DOHH2 (cell line): Measurements from ENCODE around the gene TTC28.
"Not testable (repeated sequence)": the region's sequence is repeated elsewhere in the genome, so short reads cannot be mapped to it uniquely, and the experiment has no call there.

Source experiments
- H3F3A ChIP-seq: fragments of 200-600 bp; sonication (generic), shearing (Covaris generic); 2 replicates; pipeline ENCODE4 v1.6.0; 2016; ENCODE audit warnings: antibody characterized with exemption, mild to moderate bottlenecking; ENCODE audit not compliant: control insufficient read depth, insufficient read depth
- H3K27ac ChIP-seq: fragments of 200-600 bp; sonication (generic); 2 replicates; pipeline ENCODE4 v1.5.1; 2014; ENCODE audit warnings: low read depth, mild to moderate bottlenecking, low read length, moderate library complexity
- H3K27me3 ChIP-seq: fragments of 200-600 bp; sonication (generic); 2 replicates; pipeline ENCODE4 v1.6.1; 2014; ENCODE audit warnings: mild to moderate bottlenecking, low read length, mixed read lengths; ENCODE audit not compliant: control insufficient read depth
- H3K36me3 ChIP-seq: fragments of 200-600 bp; sonication (generic); 2 replicates; pipeline ENCODE4 v1.6.1; 2014; ENCODE audit warnings: mild to moderate bottlenecking, low read length, moderate library complexity, mixed read lengths; ENCODE audit not compliant: control insufficient read depth
- H3K4me1 ChIP-seq: fragments of 200-600 bp; sonication (generic); 2 replicates; pipeline ENCODE4 v1.6.1; 2014; ENCODE audit warnings: mild to moderate bottlenecking, low read length, mixed read lengths; ENCODE audit not compliant: control insufficient read depth
- H3K4me2 ChIP-seq: fragments of 200-600 bp; sonication (generic); 2 replicates; pipeline ENCODE4 v1.6.0; 2014; ENCODE audit warnings: mild to moderate bottlenecking, low read length, moderate library complexity
- H3K4me3 ChIP-seq: fragments of 200-600 bp; sonication (generic); 2 replicates; pipeline ENCODE4 v1.5.1; 2014; ENCODE audit warnings: mild to moderate bottlenecking, low read length, mixed read lengths
- H3K79me2 ChIP-seq: fragments of 200-600 bp; sonication (generic); 2 replicates; pipeline ENCODE4 v1.6.1; 2014; ENCODE audit warnings: mild to moderate bottlenecking, low read length, mixed read lengths; ENCODE audit not compliant: control insufficient read depth
- H3K9me2 ChIP-seq: fragments of 200-600 bp; sonication (generic); replicated peaks from 2 replicates; pipeline ENCODE4 v1.6.1; 2014; ENCODE audit warnings: mild to moderate bottlenecking, low read length, mixed read lengths; ENCODE audit not compliant: control insufficient read depth
- H3K9me3 ChIP-seq: fragments of 200-600 bp; sonication (generic); 2 replicates; pipeline ENCODE4 v1.6.1; 2014; ENCODE audit warnings: antibody characterized with exemption, low read length, mixed read lengths; ENCODE audit not compliant: control insufficient read depth, insufficient read depth
- H4K20me1 ChIP-seq: fragments of 200-600 bp; sonication (generic); 2 replicates; pipeline ENCODE4 v1.6.0; 2014; ENCODE audit warnings: low read depth, mild to moderate bottlenecking, antibody characterized with exemption, low read length, moderate library complexity; ENCODE audit not compliant: control insufficient read depth, insufficient read depth
- EZH2phosphoT487 ChIP-seq: fragments of 200-600 bp; sonication (generic); IDR thresholded peaks from 2 replicates; pipeline ENCODE4 v1.6.1; 2017; ENCODE audit warnings: borderline replicate concordance, mild to moderate bottlenecking, antibody characterized with exemption, low read length, moderate library complexity, mixed read lengths
- TF ChIP-seq, protein P1 (sequence below): fragments of 200-600 bp; sonication (generic); IDR thresholded peaks from one replicate; pipeline ENCODE4 v1.5.1; 2014; ENCODE audit warnings: antibody characterized with exemption, mild to moderate bottlenecking, low read depth, low read length; ENCODE audit not compliant: poor library complexity, severe bottlenecking

TTC28 gene

DNA sequence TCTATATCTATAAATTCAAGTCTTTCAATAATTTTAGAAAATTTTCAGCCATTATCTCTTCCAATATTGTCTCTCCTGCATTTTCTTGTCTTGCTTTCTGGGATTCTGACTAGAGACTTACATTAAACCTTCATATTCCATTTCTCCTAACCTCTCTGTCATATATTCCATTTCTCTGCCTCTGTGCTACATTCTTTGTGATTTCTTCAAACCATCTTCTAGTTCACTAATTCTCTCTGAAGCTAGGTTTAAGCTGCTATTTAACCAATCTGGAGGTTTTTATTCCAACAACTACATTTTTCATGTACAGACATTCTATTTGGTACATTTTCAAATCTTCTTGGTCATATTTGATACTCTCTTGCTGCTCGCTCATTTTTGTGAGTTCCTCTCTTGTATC, 122.5 kb downstream of the TTC28 start:
- Histone ChIP-seq H3K4me2 (no peak overlapping the region), H4K20me1 (no peaks in the 10 kb centered on the region), H3K9me3 (no peaks in the 10 kb centered on the region), H3K4me3 (no peak overlapping the region), H3K79me2 (no peaks in the 10 kb centered on the region), H3K27ac (no peak overlapping the region), H3K9me2 (no peaks in the 10 kb centered on the region), H3F3A (no peaks in the 10 kb centered on the region), H3K36me3 (no peaks in the 10 kb centered on the region), H3K4me1 (no peaks in the 10 kb centered on the region), H3K27me3 (no peaks in the 10 kb centered on the region)
- TF ChIP-seq EZH2phosphoT487 = no peak
- TF ChIP-seq, protein P1, sequence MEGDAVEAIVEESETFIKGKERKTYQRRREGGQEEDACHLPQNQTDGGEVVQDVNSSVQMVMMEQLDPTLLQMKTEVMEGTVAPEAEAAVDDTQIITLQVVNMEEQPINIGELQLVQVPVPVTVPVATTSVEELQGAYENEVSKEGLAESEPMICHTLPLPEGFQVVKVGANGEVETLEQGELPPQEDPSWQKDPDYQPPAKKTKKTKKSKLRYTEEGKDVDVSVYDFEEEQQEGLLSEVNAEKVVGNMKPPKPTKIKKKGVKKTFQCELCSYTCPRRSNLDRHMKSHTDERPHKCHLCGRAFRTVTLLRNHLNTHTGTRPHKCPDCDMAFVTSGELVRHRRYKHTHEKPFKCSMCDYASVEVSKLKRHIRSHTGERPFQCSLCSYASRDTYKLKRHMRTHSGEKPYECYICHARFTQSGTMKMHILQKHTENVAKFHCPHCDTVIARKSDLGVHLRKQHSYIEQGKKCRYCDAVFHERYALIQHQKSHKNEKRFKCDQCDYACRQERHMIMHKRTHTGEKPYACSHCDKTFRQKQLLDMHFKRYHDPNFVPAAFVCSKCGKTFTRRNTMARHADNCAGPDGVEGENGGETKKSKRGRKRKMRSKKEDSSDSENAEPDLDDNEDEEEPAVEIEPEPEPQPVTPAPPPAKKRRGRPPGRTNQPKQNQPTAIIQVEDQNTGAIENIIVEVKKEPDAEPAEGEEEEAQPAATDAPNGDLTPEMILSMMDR = no peak

DNA sequence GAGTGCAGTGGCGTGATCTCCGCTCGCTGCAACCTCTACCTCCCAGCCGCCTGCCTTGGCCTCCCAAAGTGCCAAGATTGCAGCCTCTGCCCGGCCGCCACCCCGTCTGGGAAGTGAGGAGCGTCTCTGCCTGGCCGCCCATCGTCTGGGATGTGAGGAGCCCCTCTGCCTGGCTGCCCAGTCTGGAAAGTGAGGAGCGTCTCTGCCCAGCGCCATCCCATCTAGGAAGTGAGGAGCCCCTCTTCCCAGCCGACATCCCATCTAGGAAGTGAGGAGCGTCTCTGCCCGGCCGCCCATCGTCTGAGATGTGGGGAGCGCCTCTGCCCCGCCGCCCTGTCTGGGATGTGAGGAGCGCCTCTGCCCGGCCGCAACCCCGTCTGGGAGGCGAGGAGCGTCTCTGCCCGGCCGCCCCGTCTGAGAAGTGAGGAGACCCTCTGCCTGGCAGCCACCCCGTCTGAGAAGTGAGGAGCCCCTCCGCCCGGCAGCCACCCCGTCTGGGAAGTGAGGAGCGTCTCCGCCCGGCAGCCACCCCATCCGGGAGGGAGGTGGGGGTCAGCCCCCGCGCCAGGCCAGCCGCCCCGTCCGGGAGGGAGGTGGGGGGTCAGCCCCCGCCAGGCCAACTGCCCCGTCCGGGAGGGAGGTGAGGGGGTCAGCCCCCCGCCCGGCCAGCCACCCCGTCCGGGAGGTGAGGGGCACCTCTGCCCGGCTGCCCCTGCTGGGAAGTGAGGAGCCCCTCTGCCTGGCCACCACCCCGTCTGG, 126.4 kb downstream of the TTC28 start:
- not testable (repeated sequence) for H3K79me2 ChIP-seq, H3K4me1 ChIP-seq

DNA sequence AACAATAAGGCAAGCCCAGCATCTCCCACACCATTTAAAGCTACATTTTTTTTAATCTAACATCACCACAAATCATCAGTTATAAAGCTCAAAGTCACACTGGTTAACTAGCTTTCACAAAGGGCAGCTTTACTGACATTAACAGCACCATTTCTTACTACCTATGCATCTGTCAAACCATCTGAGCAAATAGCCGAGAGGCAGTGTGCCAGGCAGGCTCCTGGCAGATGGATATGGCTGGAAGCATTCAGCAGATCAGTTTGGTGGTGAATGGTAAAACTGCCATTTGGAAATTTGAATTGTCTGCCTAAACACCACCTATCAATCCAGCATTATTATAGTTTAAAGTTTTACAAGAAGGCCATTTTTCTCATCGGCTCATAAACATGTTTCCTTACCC, 131.2 kb downstream of the TTC28 start:
- no peaks in the 10 kb centered on the region for H3K9me2 ChIP-seq
- no peaks in the 10 kb centered on the region for H3F3A ChIP-seq
- TF ChIP-seq EZH2phosphoT487 = no peak
- TF ChIP-seq, protein P1 = no peak
- H3K36me3 ChIP-seq = no peaks in the 10 kb centered on the region
- no peaks in the 10 kb centered on the region for H3K79me2 ChIP-seq
- no peak overlapping the region for H3K27ac ChIP-seq
- no peak overlapping the region for H3K4me3 ChIP-seq
- peaks cover 5% of the 10 kb centered on the region for H3K27me3 ChIP-seq
- no peak overlapping the region for H3K4me2 ChIP-seq
- no peaks in the 10 kb centered on the region for H3K9me3 ChIP-seq
- H3K4me1 ChIP-seq = no peaks in the 10 kb centered on the region
- no peaks in the 10 kb centered on the region for H4K20me1 ChIP-seq

More for the DNA sequence above, 126.4 kb downstream of the TTC28 start:
- not testable (repeated sequence) for H3K27me3 ChIP-seq, H3K36me3 ChIP-seq, H3K4me3 ChIP-seq, H3K4me2 ChIP-seq, H3F3A ChIP-seq, H3K27ac ChIP-seq, H4K20me1 ChIP-seq, H3K9me2 ChIP-seq, H3K9me3 ChIP-seq

DNA sequence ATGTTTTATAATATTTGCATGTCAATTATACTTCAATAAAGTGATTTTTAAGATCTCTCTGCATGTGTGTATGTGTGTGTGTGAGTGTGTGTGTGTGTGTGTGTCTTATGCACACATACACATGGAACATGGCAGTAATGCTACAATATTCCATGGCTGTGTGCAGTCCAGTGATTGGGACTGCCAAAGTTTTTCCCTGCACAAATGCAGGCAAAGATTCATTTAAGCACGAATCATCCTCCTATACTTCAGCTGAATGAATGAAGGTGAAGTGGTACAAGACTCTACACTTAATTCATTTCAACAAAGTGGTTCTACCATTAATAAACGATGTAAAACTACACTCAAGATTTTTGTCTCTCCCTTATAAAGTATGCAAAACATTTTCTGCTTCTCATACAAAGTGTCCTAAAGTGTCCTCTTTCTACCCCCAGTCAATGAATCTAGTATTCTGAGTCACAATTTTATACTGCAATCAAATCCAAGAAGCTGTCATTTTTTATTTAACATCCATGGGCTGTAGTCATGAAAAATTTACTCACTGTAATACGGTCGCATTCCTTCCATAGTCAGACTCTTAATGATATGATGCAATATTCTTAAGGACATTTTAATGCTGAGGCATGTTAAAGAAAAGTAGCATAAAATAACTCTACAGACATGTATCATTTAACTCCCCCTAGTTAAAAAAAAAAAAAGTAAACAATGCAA, 132.4 kb downstream of the TTC28 start:
- Histone ChIP-seq H3K4me1 (no peaks in the 10 kb centered on the region), H3K27ac (no peak overlapping the region), H4K20me1 (no peaks in the 10 kb centered on the region), H3K36me3 (no peaks in the 10 kb centered on the region), H3K79me2 (no peaks in the 10 kb centered on the region), H3F3A (no peaks in the 10 kb centered on the region), H3K9me2 (no peaks in the 10 kb centered on the region), H3K9me3 (no peaks in the 10 kb centered on the region), H3K4me3 (no peak overlapping the region), H3K27me3 (peaks cover 5% of the 10 kb centered on the region), H3K4me2 (no peak overlapping the region)
- TF ChIP-seq, protein P1 = no peak
- no peak for TF ChIP-seq EZH2phosphoT487
